K562 (cell line): ENCODE results near the gene MARCHF3. TPM values are rescaled to one million over a fixed set of nuclear protein-coding genes. Genes with fewer than 3 reads are reported as not detected.

ENCODE experiments used
- CC2D1A ChIP-seq: fragments of 450-650 bp; IDR thresholded peaks from 2 replicates; pipeline ENCODE4 v1.6.1; 2017; ENCODE audit warnings: mild to moderate bottlenecking
- CEBPG ChIP-seq, 3 experiments: fragments of 200-800 bp in 1 of 3; sonication (Bioruptor generic) in 1 of 3; sonication (generic) in 1 of 3; formaldehyde crosslinking in 1 of 3; IDR thresholded peaks in 2 of 3; conservative IDR thresholded peaks in 1 of 3; 2 replicates each; pipeline versions ENCODE4 v1.6.1 to v1.8.0; 2016 to 2022; ENCODE audit warnings: missing compliant biosample characterization in 2 of 3, missing genetic modification characterization in 2 of 3, mild to moderate bottlenecking in 1 of 3, missing genetic modification reagents in 1 of 3
- CLOCK ChIP-seq: fragments of 250-450 bp; sonication (Bioruptor Pico); IDR thresholded peaks from 2 replicates; pipeline ENCODE4 v1.4.0; 2020; ENCODE audit warnings: mild to moderate bottlenecking, moderate library complexity, borderline replicate concordance
- FOS ChIP-seq: IDR thresholded peaks from 3 replicates; pipeline ENCODE4 v1.6.1; 2011; ENCODE audit not compliant: insufficient read length; ENCODE audit errors: extremely low read depth
- FOXJ2 ChIP-seq: fragments of 200-800 bp; sonication (Bioruptor generic); IDR thresholded peaks from 2 replicates; pipeline ENCODE4 v1.6.1; 2016; ENCODE audit warnings: missing genetic modification characterization, missing compliant biosample characterization
- MGA ChIP-seq: fragments of 450-650 bp; IDR thresholded peaks from 2 replicates; pipeline ENCODE4 v1.6.1; 2016; ENCODE audit warnings: mild to moderate bottlenecking, moderate library complexity
- NKRF ChIP-seq: fragments of 450-650 bp; IDR thresholded peaks from 2 replicates; pipeline ENCODE4 v1.6.1; 2016; ENCODE audit warnings: borderline replicate concordance
- PCBP2 ChIP-seq: fragments of 200-400 bp; formaldehyde crosslinking; IDR thresholded peaks from 2 replicates; pipeline ENCODE4 v1.6.1; 2018; ENCODE audit warnings: low read length, low read depth, mild to moderate bottlenecking, moderate library complexity; ENCODE audit not compliant: poor library complexity, severe bottlenecking
- TCF3 ChIP-seq: sonication (generic); formaldehyde crosslinking; IDR thresholded peaks from 2 replicates; pipeline ENCODE4 v1.4.0; 2020; ENCODE audit warnings: mild to moderate bottlenecking, missing genetic modification reagents
- ZNF584 ChIP-seq: fragments of 200-800 bp; sonication (Bioruptor generic); IDR thresholded peaks from 2 replicates; pipeline ENCODE4 v1.6.1; 2016; ENCODE audit warnings: low read depth, mild to moderate bottlenecking, missing genetic modification characterization, missing compliant biosample characterization
- polyA plus RNA-seq, 8 experiments: library from polyadenylated mRNA; depleted of rRNA in 4 of 8; stranded (reverse) in 5 of 8; unstranded in 3 of 8; fragments of >200 nt; fragmentation: Nextera tagmentation in 2 of 8; fragmentation: Illumina TruSeq in 1 of 8; extraction: Ambion mirVana in 2 of 8; extraction: Trizol in 1 of 8; gene quantifications; 2 replicates each; pipeline versions ENCODE4 v1.2.1 to v1.2.3, GENCODE V29; 2011 to 2014; ENCODE audit warnings: inconsistent platforms in 1 of 8, missing spikeins in 1 of 8
- total RNA-seq, 7 experiments: library from RNA; depleted of rRNA in 6 of 7; stranded (reverse); fragments of >200 nt in 6 of 7; fragmentation: Illumina TruSeq in 2 of 7; extraction: Trizol in 2 of 7; gene quantifications; 2 replicates each; pipeline versions ENCODE4 v1.2.1 to v1.2.3, GENCODE V29; 2011 to 2021; ENCODE audit warnings: low replicate concordance in 1 of 7

MARCHF3 gene
- total and polyA plus RNA-seq, 9 of the 15 experiments (the other 6 are each of a cell fraction or from before 2014, with no cell fraction given): 5.6 to 37.4 (median 16.5) TPM

- no peak for TF ChIP-seq CLOCK (CRISPR knock-in tag)
- TF ChIP-seq FOXJ2 (tag): peak; percentile 92
- TF ChIP-seq TCF3 (CRISPR knock-in tag): peak; percentile 99
- TF ChIP-seq FOS: peak; percentile 78
- TF ChIP-seq MGA: peak; percentile 87
- no peak for TF ChIP-seq NKRF
- peak; percentile 80; the same call in 1 of the 2 replicates for TF ChIP-seq CEBPG (CRISPR knock-in tag; IDR thresholded peaks at IDR 0.05)
- TF ChIP-seq CEBPG (tag; conservative IDR thresholded peaks at IDR 0.05 in 1 of 2, IDR thresholded peaks at IDR 0.05 in 1 of 2): peak in 1 of 2 experiments; percentile 78; a peak in 2 of 4 replicates
- TF ChIP-seq PCBP2: no peak
- TF ChIP-seq ZNF584 (CRISPR knock-in tag): peak; percentile 80; the same call in 1 of the 2 replicates
- peak; percentile 97 for TF ChIP-seq CC2D1A
Measured at GRCh38 chr5:126884269-126884819, 146.0 kb downstream of the MARCHF3 start (continued).
